B cell (primary cell): ENCODE data around the gene EPB41L4B. TPM values are rescaled to one million over a fixed set of nuclear protein-coding genes. Genes with fewer than 3 reads are reported as not detected.

Experiments used
- ATAC-seq: fragments of 200-7000 bp; cut with Tn5 transposase; one replicate; pipeline ENCODE4 v1.10.0; 2021; ENCODE audit warnings: low read depth, mild to moderate bottlenecking, moderate number of reproducible peaks, moderate library complexity
- CTCF ChIA-PET: fragments of 350-600 bp; sonication (Branson Sonifier 250); formaldehyde crosslinking; loops from one replicate; lab custom pipeline; 2021; ENCODE audit warnings: antibody characterized with exemption, inconsistent platforms; lab: Charles Lee
- POLR2A ChIA-PET: fragments of 350-600 bp; sonication (Branson Sonifier 250); formaldehyde crosslinking; loops from one replicate; lab custom pipeline; 2021; ENCODE audit warnings: antibody characterized with exemption; lab: Charles Lee
- DNase-seq: peaks from one replicate; pipeline ENCODE4 v3.0.0; 2013
- H2AFZ ChIP-seq: 2 replicates; pipeline ENCODE4 v1.6.1; 2012; ENCODE audit warnings: mild to moderate bottlenecking, low read depth, low read length; ENCODE audit not compliant: insufficient read depth, poor library complexity, severe bottlenecking
- H3K27ac ChIP-seq, 2 donors: 1 replicate in 1 of 2; 2 replicates in 1 of 2; pipeline ENCODE4 v1.5.1; 2012 to 2013; ENCODE audit warnings: low read length in 2 of 2, mild to moderate bottlenecking in 2 of 2, moderate library complexity in 1 of 2
- H3K27me3 ChIP-seq, 4 experiments: fragments of 200-600 bp in 1 of 4; sonication (generic) in 1 of 4; replicated peaks in 1 of 4; 1 replicate in 2 of 4; 2 replicates in 2 of 4; pipeline versions ENCODE4 v1.6.1 to v1.7.0; 2013 to 2016; ENCODE audit warnings: low read length in 3 of 4, mild to moderate bottlenecking in 2 of 4, mixed read lengths in 1 of 4, moderate library complexity in 1 of 4; ENCODE audit not compliant: insufficient read depth in 4 of 4, control insufficient read depth in 3 of 4; ENCODE audit errors: control extremely low read depth in 1 of 4
- H3K36me3 ChIP-seq, 2 experiments: replicated peaks in 1 of 2; 1 replicate in 1 of 2; 2 replicates in 1 of 2; pipeline versions ENCODE4 v1.6.1 to v1.7.1; 2013; ENCODE audit warnings: low read length in 1 of 2; ENCODE audit not compliant: insufficient read depth in 2 of 2, control insufficient read depth in 1 of 2; ENCODE audit errors: control extremely low read depth in 1 of 2, extremely low read depth in 1 of 2
- H3K4me1 ChIP-seq, 2 donors: fragments of 200-600 bp in 1 of 2; sonication (generic) in 1 of 2; 1 replicate in 1 of 2; 2 replicates in 1 of 2; pipeline versions ENCODE4 v1.5.1 to v1.6.1; 2013 to 2017; ENCODE audit warnings: low read length in 2 of 2; ENCODE audit not compliant: control insufficient read depth in 2 of 2, insufficient read depth in 2 of 2
- H3K4me2 ChIP-seq: replicated peaks from 2 replicates; pipeline ENCODE3; 2012; ENCODE audit warnings: mild to moderate bottlenecking, low read depth, low read length; ENCODE audit not compliant: poor library complexity, severe bottlenecking
- H3K4me3 ChIP-seq, 5 experiments: fragments of 200-600 bp in 1 of 5; sonication (generic) in 1 of 5; 1 replicate in 3 of 5; 2 replicates in 2 of 5; pipeline versions ENCODE4 v1.5.1 to v1.7.0; 2011 to 2016; ENCODE audit warnings: low read length in 4 of 5, mild to moderate bottlenecking in 4 of 5, low read depth in 2 of 5, control low read depth in 1 of 5, moderate library complexity in 1 of 5; ENCODE audit not compliant: insufficient read depth in 1 of 5; ENCODE audit errors: control extremely low read depth in 1 of 5, extremely low read depth in 1 of 5
- H3K79me2 ChIP-seq: fragments of 200-600 bp; sonication (generic); one replicate; pipeline ENCODE4 v1.6.0; 2016; ENCODE audit warnings: low read length; ENCODE audit not compliant: control insufficient read depth, insufficient read depth
- H3K9ac ChIP-seq: fragments of 200-600 bp; sonication (generic); 2 replicates; pipeline ENCODE4 v1.6.1; 2017; ENCODE audit warnings: mild to moderate bottlenecking, low read length, moderate library complexity
- H3K9me3 ChIP-seq, 3 donors: one replicate each; pipeline versions ENCODE4 v1.6.1 to v1.7.1; 2013; ENCODE audit warnings: low read length in 2 of 3; ENCODE audit not compliant: control insufficient read depth in 2 of 3, insufficient read depth in 1 of 3; ENCODE audit errors: control extremely low read depth in 1 of 3
- H4K20me1 ChIP-seq: 2 replicates; pipeline ENCODE4 v1.6.0; 2012; ENCODE audit warnings: mild to moderate bottlenecking, low read length; ENCODE audit not compliant: insufficient read depth, control insufficient read depth, poor library complexity, severe bottlenecking
- H3K27ac Mint-ChIP-seq: one replicate; pipeline ENCODE4 v1.8.0; 2021; ENCODE audit warnings: mixed read lengths
- H3K27me3 Mint-ChIP-seq: one replicate; pipeline ENCODE4 v1.8.0; 2021; ENCODE audit warnings: mixed read lengths
- H3K4me1 Mint-ChIP-seq: one replicate; pipeline ENCODE4 v1.8.0; 2021; ENCODE audit warnings: mixed read lengths
- H3K4me3 Mint-ChIP-seq: one replicate; pipeline ENCODE4 v1.8.0; 2021; ENCODE audit warnings: mixed read lengths
- H3K9me3 Mint-ChIP-seq: one replicate; pipeline ENCODE4 v1.8.0; 2022; ENCODE audit warnings: mixed read lengths; ENCODE audit not compliant: insufficient read depth
- CTCF ChIP-seq: fragments of 200-600 bp; IDR thresholded peaks from one replicate; pipeline ENCODE4 v1.8.0; 2022; ENCODE audit warnings: antibody characterized with exemption, mild to moderate bottlenecking
- EZH2 ChIP-seq: IDR thresholded peaks from 2 replicates; pipeline ENCODE4 v1.6.1; 2012; ENCODE audit warnings: borderline replicate concordance, low read depth, mild to moderate bottlenecking, moderate library complexity, low read length; ENCODE audit not compliant: insufficient read depth, poor library complexity, severe bottlenecking
- WGBS: methylation state at CpG from one replicate; pipeline ENCODE4 v1.1.5; 2013; ENCODE audit warnings: missing lambda C conversion rate; ENCODE audit not compliant: insufficient coverage; 5-methylcytosine and 5-hydroxymethylcytosine counted together
- intact Hi-C: fragments of 100-400 bp; cut with micrococcal nuclease; formaldehyde crosslinking; loops from one replicate; pipeline ENCODE4 v1.10.0; 2022
- polyA plus RNA-seq: library from polyadenylated mRNA; depleted of rRNA; stranded (reverse); fragments of >200 nt; gene quantifications from 2 replicates; pipeline ENCODE4 v1.2.3, GENCODE V29; 2012
- total RNA-seq, 2 donors: library from RNA; stranded (reverse); fragments of 120-200 nt in 1 of 2; gene quantifications; 1 replicate in 1 of 2; 2 replicates in 1 of 2; pipeline versions ENCODE4 v1.2.3 to v1.2.4, GENCODE V29; 2013 to 2022

EPB41L4B gene
- total and polyA plus RNA-seq, 2 donors (not counting 1 experiment from before 2014, with no cell fraction given) = 2.9 TPM; not detected in 1

- no peak overlapping the region for H3K27ac Mint-ChIP-seq
- POLR2A ChIA-PET = interaction anchor here (0.7 kb wide), 1 partner anchor 32 kb away, joined by 4 read pairs; no protein-coding TSS in a partner anchor
Observed at GRCh38 chr9:109249615-109250014, 71.2 kb downstream of the EPB41L4B start.

GRCh38 chr9:109248133-109248581 lies 72.7 kb downstream of the EPB41L4B start:
- Histone ChIP-seq H3K79me2 (no peaks in the 10 kb centered on the region), H4K20me1 (no peaks in the 10 kb centered on the region), H3K4me1 (no peaks in the 10 kb centered on the region), H3K4me3 (no peak overlapping the region), H3K27ac (no peak overlapping the region), H3K27me3 (peaks cover 0 to 12% (median 4%) of the 10 kb centered on the region in 4 experiments), H3K4me2 (no peak overlapping the region), H3K9me3 (no peaks in the 10 kb centered on the region), H3K36me3 (no peaks in the 10 kb centered on the region), H2AFZ (no peak overlapping the region), H3K9ac (no peak overlapping the region)
- intact Hi-C loops = no loop called here
- Mint-ChIP-seq H3K4me1 (no peaks in the 10 kb centered on the region), H3K4me3 (no peak overlapping the region), H3K9me3 (no peaks in the 10 kb centered on the region), H3K27me3 (peaks cover 23% of the 10 kb centered on the region), H3K27ac (no peak overlapping the region)
- CTCF ChIA-PET = no interaction called here
- 76% methylated on average over 7 of the region's 7 CpGs for WGBS
- DNase-seq = no peak
- TF ChIP-seq EZH2 (no peak), CTCF (no peak)
- POLR2A ChIA-PET = no interaction called here
- ATAC-seq = no peak

More at GRCh38 chr9:109249615-109250014, 71.2 kb downstream of the EPB41L4B start:
- H3K9ac ChIP-seq = no peak overlapping the region
- no peaks in the 10 kb centered on the region for H3K9me3 ChIP-seq
- H3K27ac ChIP-seq = no peak overlapping the region
- DNase-seq = no peak
- 95% methylated on average over 3 of the region's 5 CpGs for WGBS
- H3K4me3 Mint-ChIP-seq = no peak overlapping the region
- no peaks in the 10 kb centered on the region for H3K4me1 Mint-ChIP-seq
- H3K9me3 Mint-ChIP-seq = no peaks in the 10 kb centered on the region
- peaks cover 0 to 8% (median 4%) of the 10 kb centered on the region in 4 experiments for H3K27me3 ChIP-seq
- CTCF ChIA-PET = interaction anchor here (0.7 kb wide), 2 partner anchors 32 to 330 kb away, joined by 3 to 4 read pairs; no protein-coding TSS in a partner anchor
- H3K4me3 ChIP-seq = no peak overlapping the region
- intact Hi-C loops = no loop called here
- H3K4me1 ChIP-seq = no peaks in the 10 kb centered on the region
- no peaks in the 10 kb centered on the region for H3K36me3 ChIP-seq
- no peak overlapping the region for H3K4me2 ChIP-seq
- TF ChIP-seq CTCF (no peak), EZH2 (no peak)
- H3K79me2 ChIP-seq = no peaks in the 10 kb centered on the region
- peaks cover 11% of the 10 kb centered on the region for H3K27me3 Mint-ChIP-seq
- ATAC-seq = no peak
- no peak overlapping the region for H2AFZ ChIP-seq
- no peaks in the 10 kb centered on the region for H4K20me1 ChIP-seq
